Right lobe of liver (tissue), 6 donors: ENCODE measurements around the gene GABPA. TPM values are rescaled to one million over a fixed set of nuclear protein-coding genes. Genes with fewer than 3 reads are reported as not detected.
A peak's percentile ranks its signal among the peaks of the same experiment; 100 is the strongest.

Source experiments
- ATAC-seq, 4 donors: fragments of 200-7000 bp; cut with Tn5 transposase; one replicate each; pipeline ENCODE4 v1.9.1; 2020; ENCODE audit warnings: mild to moderate bottlenecking in 4 of 4, moderate library complexity in 4 of 4
- DNase-seq, 3 donors: peaks; one replicate each; pipeline ENCODE4 v3.0.0-alpha.2; 2020
- H3K27ac ChIP-seq, 3 donors: fragments of 200-600 bp; one replicate each; pipeline ENCODE4 v1.8.0; 2022
- H3K27me3 ChIP-seq, 2 donors: fragments of 200-600 bp; one replicate each; pipeline ENCODE4 v1.8.0; 2022
- H3K36me3 ChIP-seq, 4 donors: fragments of 200-600 bp; sonication (generic) in 1 of 4; one replicate each; pipeline versions ENCODE4 v1.5.1 to v1.8.0; 2017 to 2022; ENCODE audit warnings: control low read depth in 1 of 4
- H3K4me1 ChIP-seq, 4 donors: fragments of 200-600 bp; sonication (generic) in 1 of 4; one replicate each; pipeline versions ENCODE4 v1.5.1 to v1.8.0; 2017 to 2022; ENCODE audit warnings: control low read depth in 1 of 4
- H3K4me3 ChIP-seq, 3 donors: fragments of 200-600 bp; one replicate each; pipeline ENCODE4 v1.8.0; 2022
- H3K9me3 ChIP-seq, 4 donors: fragments of 200-600 bp; sonication (generic) in 1 of 4; one replicate each; pipeline versions ENCODE4 v1.5.1 to v1.8.0; 2017 to 2022; ENCODE audit warnings: control low read depth in 1 of 4
- CTCF ChIP-seq, 4 donors: fragments of 200-600 bp in 3 of 4; fragments of 450-650 bp in 1 of 4; IDR thresholded peaks; one replicate each; pipeline versions ENCODE4 v1.5.1 to v1.8.0; 2016 to 2022; ENCODE audit warnings: antibody characterized with exemption in 4 of 4, mild to moderate bottlenecking in 2 of 4
- POLR2A ChIP-seq: fragments of 450-650 bp; IDR thresholded peaks from one replicate; pipeline ENCODE4 v1.6.1; 2017; ENCODE audit warnings: antibody characterized with exemption, mild to moderate bottlenecking
- WGBS: methylation state at CpG from one replicate; pipeline ENCODE4 v1.1.6; 2018; ENCODE audit warnings: low coverage, low lambda C conversion rate; ENCODE audit not compliant: insufficient coverage; ENCODE audit errors: missing lambda C conversion rate; 5-methylcytosine and 5-hydroxymethylcytosine counted together
- intact Hi-C, 2 donors: fragments of 100-400 bp; cut with DNase I; formaldehyde crosslinking; loops; one replicate each; pipeline versions ENCODE4 v1.11.2 to v1.14.1; 2022
- total RNA-seq, 6 experiments: library from RNA; depleted of rRNA in 2 of 6; stranded (reverse); fragments of >200 nt in 2 of 6; fragmentation: NEBNext Ultra II Directional in 3 of 6; extraction: Animal tissue kit (Norgen Biotek cat#: 25700) in 3 of 6; gene quantifications; one replicate each; pipeline versions ENCODE4 v1.1.0 to v1.2.4, GENCODE V29; 2016 to 2023
- donor health status: DM: no; HTN: yes; CAD: no.
- donor health status: DM: no; HTN: no; CAD: no.
- donor health status: DM: no; HTN: no; CAD: no.
- donor health status: DM: no; HTN: yes; CAD: no.
- donor health status: DM: no; HTN: yes; CAD: no.

The GABPA gene
- total RNA-seq, 6 experiments from 2014 or later = 8.4 to 15.2 (median 12.3) TPM

DNA sequence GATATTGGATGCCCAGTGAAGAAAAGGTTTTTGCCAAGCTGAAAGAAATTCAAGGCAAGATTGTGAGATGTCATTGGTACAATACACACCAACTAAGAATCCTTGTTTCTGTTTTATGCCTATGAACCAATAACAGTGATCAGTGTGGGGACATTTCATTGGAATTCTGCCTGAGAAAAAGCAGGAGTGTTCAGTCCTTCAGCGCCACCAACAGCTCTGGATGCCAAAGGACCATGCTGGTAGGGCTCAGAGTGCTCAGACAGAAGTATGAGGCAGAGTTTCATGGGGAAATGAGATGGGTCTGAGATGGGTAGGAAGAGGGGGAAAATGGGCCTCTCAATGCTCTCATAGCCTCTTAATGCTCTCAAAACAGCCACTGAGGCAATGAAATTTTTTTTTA lies 56.5 kb downstream of the GABPA start:
- ATAC-seq (no peak), DNase-seq (no peak)
- TF ChIP-seq CTCF (IDR thresholded peaks at IDR 0.05) (no peak), POLR2A (no peak)
- Histone ChIP-seq H3K27ac (no peak overlapping the region), H3K4me1 (no peaks in the 10 kb centered on the region), H3K27me3 (no peaks in the 10 kb centered on the region), H3K4me3 (no peak overlapping the region), H3K9me3 (no peaks in the 10 kb centered on the region), H3K36me3 (no peaks in the 10 kb centered on the region)
- intact Hi-C loops = no loop called here
- WGBS = 90% methylated on average over 1 of the region's 1 CpG

- DNase-seq (peak; percentile 85 to 87 (median 86)), ATAC-seq (peak; percentile 100)
- intact Hi-C loops = no loop called here
- no peak for TF ChIP-seq POLR2A
- TF ChIP-seq CTCF (IDR thresholded peaks at IDR 0.05) = peak; percentile 97 to 100 (median 98)
- Histone ChIP-seq H3K4me3 (no peak overlapping the region), H3K27ac (no peak overlapping the region), H3K4me1 (peaks cover 0 to 5% (median 0%) of the 10 kb centered on the region in 4 donors), H3K27me3 (no peaks in the 10 kb centered on the region), H3K36me3 (no peaks in the 10 kb centered on the region), H3K9me3 (no peaks in the 10 kb centered on the region)
- 31% methylated on average over 17 of the region's 20 CpGs for whole genome bisulfite sequencing
Measured at GRCh38 chr21:25801217-25802014, 66.6 kb downstream of the GABPA start.

GRCh38 chr21:25806060-25806459 lies 71.3 kb downstream of the GABPA start:
- no peak for TF ChIP-seq CTCF (IDR thresholded peaks at IDR 0.05)
- TF ChIP-seq POLR2A = no peak
- Histone ChIP-seq H3K9me3 (no peaks in the 10 kb centered on the region), H3K4me3 (no peak overlapping the region), H3K36me3 (no peaks in the 10 kb centered on the region), H3K4me1 (peaks cover 0 to 5% (median 0%) of the 10 kb centered on the region in 4 donors), H3K27me3 (no peaks in the 10 kb centered on the region), H3K27ac (no peak overlapping the region)
- DNase-seq = no peak
- intact Hi-C loops = no loop called here
- no peak for ATAC-seq
- WGBS = 70% methylated on average over 4 of the region's 4 CpGs

DNA sequence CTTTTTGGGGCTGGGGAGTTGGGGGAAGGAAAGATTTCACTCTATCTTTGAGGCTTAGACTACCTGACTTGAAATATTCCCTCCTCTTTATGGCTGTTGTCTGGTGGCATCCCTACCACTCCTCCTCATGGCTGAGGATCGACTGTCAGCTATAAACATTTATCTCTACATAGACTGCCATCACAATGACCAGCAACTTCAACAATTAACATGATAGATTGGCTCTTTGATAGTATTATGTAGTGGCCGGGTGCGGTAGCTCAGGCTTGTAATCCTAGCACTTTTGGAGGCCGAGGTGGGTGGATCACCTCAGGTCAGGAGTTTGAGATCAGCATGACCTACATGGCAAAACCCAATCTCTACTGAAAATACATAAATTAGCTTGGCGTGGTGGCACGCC lies 72.4 kb downstream of the GABPA start:
- Histone ChIP-seq H3K4me3 (no peak overlapping the region), H3K4me1 (no peaks in the 10 kb centered on the region), H3K27ac (no peak overlapping the region), H3K9me3 (no peaks in the 10 kb centered on the region), H3K27me3 (no peaks in the 10 kb centered on the region), H3K36me3 (no peaks in the 10 kb centered on the region)
- intact Hi-C loops = no loop called here
- WGBS = 82% methylated on average over 6 of the region's 6 CpGs
- no peak for TF ChIP-seq POLR2A
- no peak for TF ChIP-seq CTCF (IDR thresholded peaks at IDR 0.05)
- DNase-seq (no peak), ATAC-seq (no peak)
